BE2C (cell line): ENCODE data around the gene PPP4R1.
"Not testable (repeated sequence)": the region's sequence is repeated elsewhere in the genome, so short reads cannot be mapped to it uniquely, and the experiment has no call there.

Experiments used
- DNase-seq: peaks from one replicate; pipeline ENCODE4 v3.0.0-alpha.2; 2020
- H3K27me3 ChIP-seq: fragments of 250-450 bp; sonication (Bioruptor Pico); 2 replicates; pipeline ENCODE4 v1.5.1; 2020; ENCODE audit warnings: mild to moderate bottlenecking
- H3K36me3 ChIP-seq: fragments of 250-450 bp; sonication (Bioruptor Pico); 2 replicates; pipeline ENCODE4 v1.5.1; 2020; ENCODE audit warnings: mild to moderate bottlenecking
- H3K4me1 ChIP-seq: fragments of 250-450 bp; sonication (Bioruptor Pico); 2 replicates; pipeline ENCODE4 v1.5.1; 2020
- H3K4me3 ChIP-seq: 2 replicates; pipeline ENCODE4 v1.5.1; 2011; ENCODE audit warnings: low read depth, low read length
- H3K9me3 ChIP-seq: fragments of 250-450 bp; sonication (Bioruptor Pico); 2 replicates; pipeline ENCODE4 v1.5.1; 2020
- TF ChIP-seq, protein P1 (sequence below): IDR thresholded peaks from 2 replicates; pipeline ENCODE4 v1.5.1; 2012; ENCODE audit warnings: mild to moderate bottlenecking, low read depth, low read length

Gene PPP4R1

DNA sequence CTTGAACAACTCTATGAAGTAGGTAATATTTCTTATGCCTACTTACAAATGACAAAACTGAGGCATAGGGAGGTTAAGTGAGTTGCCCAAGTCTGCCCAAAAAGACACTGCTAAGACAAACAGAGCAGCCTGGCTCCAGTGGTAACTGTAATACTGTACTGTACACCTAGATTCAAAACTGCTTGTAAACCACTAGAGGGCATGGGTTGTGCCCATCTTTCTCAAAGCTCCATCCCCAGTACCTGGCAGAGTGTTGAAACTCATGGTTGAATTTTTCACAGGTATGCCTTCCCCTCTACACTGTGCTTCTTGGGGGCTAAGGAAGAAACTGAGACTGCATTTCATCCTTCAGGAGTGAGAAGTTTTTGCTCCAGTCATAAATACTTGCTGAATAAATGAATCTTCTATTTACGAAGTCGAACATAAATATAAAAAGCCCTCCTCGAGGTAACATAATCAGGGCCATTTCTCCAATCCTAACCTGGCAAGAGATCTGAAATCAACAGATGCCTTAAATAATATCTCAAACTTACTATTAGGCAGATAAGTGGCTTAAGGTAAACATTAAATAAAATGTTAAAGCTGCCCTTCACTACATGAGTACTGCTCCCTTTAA lies 2.0 kb downstream of the PPP4R1 start:
- Histone ChIP-seq H3K4me3 (no peak overlapping the region), H3K27me3 (no peaks in the 10 kb centered on the region), H3K4me1 (no peaks in the 10 kb centered on the region), H3K36me3 (no peaks in the 10 kb centered on the region; the same call in 1 of the 2 replicates), H3K9me3 (no peaks in the 10 kb centered on the region)
- peak; percentile 14 for DNase-seq
- TF ChIP-seq, protein P1, sequence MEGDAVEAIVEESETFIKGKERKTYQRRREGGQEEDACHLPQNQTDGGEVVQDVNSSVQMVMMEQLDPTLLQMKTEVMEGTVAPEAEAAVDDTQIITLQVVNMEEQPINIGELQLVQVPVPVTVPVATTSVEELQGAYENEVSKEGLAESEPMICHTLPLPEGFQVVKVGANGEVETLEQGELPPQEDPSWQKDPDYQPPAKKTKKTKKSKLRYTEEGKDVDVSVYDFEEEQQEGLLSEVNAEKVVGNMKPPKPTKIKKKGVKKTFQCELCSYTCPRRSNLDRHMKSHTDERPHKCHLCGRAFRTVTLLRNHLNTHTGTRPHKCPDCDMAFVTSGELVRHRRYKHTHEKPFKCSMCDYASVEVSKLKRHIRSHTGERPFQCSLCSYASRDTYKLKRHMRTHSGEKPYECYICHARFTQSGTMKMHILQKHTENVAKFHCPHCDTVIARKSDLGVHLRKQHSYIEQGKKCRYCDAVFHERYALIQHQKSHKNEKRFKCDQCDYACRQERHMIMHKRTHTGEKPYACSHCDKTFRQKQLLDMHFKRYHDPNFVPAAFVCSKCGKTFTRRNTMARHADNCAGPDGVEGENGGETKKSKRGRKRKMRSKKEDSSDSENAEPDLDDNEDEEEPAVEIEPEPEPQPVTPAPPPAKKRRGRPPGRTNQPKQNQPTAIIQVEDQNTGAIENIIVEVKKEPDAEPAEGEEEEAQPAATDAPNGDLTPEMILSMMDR, result peak; percentile 72

DNA sequence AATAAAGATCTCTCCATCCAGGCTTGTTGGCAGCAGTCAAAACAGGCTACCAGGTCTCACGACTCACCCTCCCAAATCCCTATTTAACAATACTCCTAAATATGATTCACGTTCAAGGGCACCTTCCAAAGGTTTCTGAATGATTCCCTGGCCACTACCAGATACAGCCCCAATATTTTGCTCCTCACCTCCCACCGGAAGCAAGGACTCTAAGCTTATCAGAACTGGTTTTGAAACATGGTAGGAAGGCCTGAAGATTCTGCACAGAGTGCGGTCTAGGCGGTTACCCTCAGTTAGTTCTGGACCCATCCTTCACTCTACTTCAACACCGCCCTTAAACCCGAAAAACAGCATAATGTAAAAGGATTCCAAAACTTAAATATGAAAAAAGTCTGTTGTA lies 5.2 kb downstream of the PPP4R1 start:
- no peak for DNase-seq
- H3K36me3 ChIP-seq, result no peaks in the 10 kb centered on the region; the same call in 1 of the 2 replicates

DNA sequence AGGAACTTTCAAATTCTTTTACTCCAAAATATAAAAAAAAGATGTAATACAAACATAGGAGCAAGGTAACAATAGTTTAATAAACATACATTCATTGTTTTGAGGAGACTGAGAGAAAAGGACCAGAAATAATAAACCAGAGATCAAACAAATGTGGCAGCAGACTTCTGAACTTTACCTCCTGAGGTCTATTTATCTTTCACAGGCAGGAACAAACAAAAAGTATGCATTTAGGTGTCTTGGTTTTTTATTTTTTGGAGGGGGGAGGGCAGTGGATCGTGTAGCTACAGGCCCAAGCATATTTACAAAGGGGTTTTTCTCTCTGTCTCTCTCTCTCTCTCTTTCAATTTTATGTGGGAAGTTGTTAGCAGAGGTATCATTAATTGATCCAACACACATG lies 5.6 kb downstream of the PPP4R1 start:
- H3K9me3 ChIP-seq, result no peaks in the 10 kb centered on the region
- no peaks in the 10 kb centered on the region for H3K4me1 ChIP-seq
- no peaks in the 10 kb centered on the region; the same call in 1 of the 2 replicates for H3K36me3 ChIP-seq
- H3K4me3 ChIP-seq, result no peak overlapping the region
- H3K27me3 ChIP-seq, result no peaks in the 10 kb centered on the region
- no peak for DNase-seq
- TF ChIP-seq, protein P1, result no peak

More for the DNA sequence above, 5.2 kb downstream of the PPP4R1 start:
- no peaks in the 10 kb centered on the region for H3K27me3 ChIP-seq
- no peaks in the 10 kb centered on the region for H3K4me1 ChIP-seq
- H3K9me3 ChIP-seq, result no peaks in the 10 kb centered on the region
- TF ChIP-seq, protein P1, result no peak
- no peak overlapping the region for H3K4me3 ChIP-seq

DNA sequence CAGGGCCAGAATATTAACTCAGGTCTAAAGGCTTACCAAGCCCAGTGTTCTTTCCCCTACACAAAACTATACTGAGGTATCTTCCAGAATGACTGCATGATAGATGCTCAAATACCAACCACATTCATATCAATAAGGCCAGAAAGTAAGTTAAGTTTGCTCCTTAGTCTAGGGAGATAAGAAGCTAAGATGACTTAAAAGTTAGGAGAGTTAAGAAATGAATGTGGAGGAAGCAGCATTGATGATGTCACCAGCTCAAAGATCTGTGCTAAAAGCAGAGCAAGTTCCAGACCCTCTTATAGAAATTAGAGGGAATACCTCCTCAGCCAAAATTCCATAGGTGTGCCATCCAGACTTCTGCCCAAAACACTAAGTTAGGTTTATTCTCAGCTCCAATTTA lies 6.1 kb downstream of the PPP4R1 start:
- TF ChIP-seq, protein P1, result no peak
- no peaks in the 10 kb centered on the region for H3K4me1 ChIP-seq
- H3K4me3 ChIP-seq, result no peak overlapping the region
- H3K36me3 ChIP-seq, result no peaks in the 10 kb centered on the region
- DNase-seq, result no peak
- no peaks in the 10 kb centered on the region for H3K9me3 ChIP-seq
- no peaks in the 10 kb centered on the region for H3K27me3 ChIP-seq

DNA sequence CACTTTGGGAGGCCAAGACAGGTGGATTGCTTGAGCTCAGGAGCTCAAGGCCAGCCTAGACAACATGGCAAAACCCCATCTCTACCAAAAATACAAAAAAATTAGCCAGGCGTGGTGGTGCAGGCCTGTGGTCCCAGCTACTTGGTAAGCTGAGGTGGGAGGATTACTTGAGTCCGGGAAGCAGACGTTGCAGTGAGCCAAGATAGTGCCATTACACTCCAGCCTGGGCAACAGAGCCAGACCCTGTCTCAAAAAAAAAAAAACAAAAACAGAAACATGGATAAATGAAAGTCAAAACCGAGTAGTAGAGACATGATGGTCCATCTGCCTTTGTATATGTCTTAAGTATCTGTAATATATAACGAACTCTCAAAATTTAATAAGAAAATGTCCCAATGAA lies 7.2 kb downstream of the PPP4R1 start:
- not testable (repeated sequence) for H3K4me1 ChIP-seq, H3K4me3 ChIP-seq, H3K36me3 ChIP-seq, H3K27me3 ChIP-seq, DNase-seq, H3K9me3 ChIP-seq

DNA sequence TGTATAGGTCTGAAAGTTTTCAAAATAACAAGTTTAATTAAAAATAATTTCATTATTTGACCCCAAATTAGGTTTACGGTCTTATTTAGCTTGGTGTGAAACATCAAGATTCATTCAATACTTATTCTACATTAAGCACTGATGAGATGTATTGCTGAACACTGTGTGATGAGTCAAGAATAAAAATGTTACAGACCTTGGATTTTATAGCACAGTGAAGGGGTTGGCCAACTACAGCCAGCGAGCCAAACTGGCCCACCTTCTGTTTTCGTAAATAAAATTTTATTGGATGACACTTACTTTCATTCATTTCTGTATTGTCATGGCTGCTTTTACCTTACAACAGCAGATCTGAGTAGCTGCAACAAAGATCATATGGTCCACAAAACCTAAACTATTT lies 8.3 kb downstream of the PPP4R1 start:
- TF ChIP-seq, protein P1, result no peak
- H3K27me3 ChIP-seq, result no peaks in the 10 kb centered on the region
- H3K4me1 ChIP-seq, result no peaks in the 10 kb centered on the region
- no peaks in the 10 kb centered on the region for H3K36me3 ChIP-seq
- no peaks in the 10 kb centered on the region for H3K9me3 ChIP-seq
- H3K4me3 ChIP-seq, result no peak overlapping the region
- DNase-seq, result no peak
